ENCODE data around the gene CCT3.
"Not testable (repeated sequence)": the region's sequence is repeated elsewhere in the genome, so short reads cannot be mapped to it uniquely, and the experiment has no call there.

CCT3 gene

DNA sequence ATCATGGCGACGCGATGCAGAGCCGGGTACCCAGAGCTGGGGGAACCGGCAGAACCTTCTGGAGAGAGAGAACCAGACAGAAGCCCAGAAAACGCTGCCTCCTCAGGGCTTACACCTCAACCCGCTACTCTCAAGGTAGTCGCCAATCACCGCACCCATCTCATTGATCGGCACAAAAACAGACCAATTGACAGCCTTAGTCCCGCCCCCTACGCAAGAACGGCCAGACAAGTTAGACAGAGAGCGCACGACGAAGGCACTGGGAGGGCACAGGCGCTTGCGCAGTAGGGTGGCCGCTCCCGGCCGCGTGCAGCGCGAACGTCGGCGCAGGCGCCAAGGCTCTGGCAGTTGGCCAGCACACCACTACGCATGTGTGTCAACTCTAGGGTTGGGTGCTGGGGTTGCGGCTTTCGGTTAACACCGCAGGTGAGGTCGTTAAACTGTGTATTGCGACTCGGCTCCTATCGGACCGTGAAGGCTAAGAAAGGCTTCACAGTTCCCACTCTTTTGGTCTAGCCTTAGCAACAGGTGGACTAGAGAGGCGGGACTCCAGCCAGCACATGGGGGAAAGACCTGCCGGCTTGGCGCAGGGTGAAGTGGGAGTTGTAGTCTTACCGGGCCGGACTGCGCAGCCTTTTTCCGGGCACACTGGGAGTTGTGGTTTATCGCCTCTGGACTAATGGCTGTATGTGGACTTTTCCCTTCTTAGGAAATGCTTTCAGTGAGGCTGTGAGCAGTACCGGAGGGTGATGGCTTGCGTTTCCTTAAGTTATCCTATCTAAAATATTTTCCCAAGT is at the start of gene CCT3, which contains the start of gene TSACC:
Gene CCT3 (minus strand): TSS at position 113 of the 797 bp plus-strand sequence. CDS start 108 bp downstream, at position 5.
Gene TSACC (plus strand): TSS at position 347 of the 797 bp plus-strand sequence. CDS start 1,232 bp downstream, outside the sequence.
- peak; percentile 99 for DNase-seq

DNA sequence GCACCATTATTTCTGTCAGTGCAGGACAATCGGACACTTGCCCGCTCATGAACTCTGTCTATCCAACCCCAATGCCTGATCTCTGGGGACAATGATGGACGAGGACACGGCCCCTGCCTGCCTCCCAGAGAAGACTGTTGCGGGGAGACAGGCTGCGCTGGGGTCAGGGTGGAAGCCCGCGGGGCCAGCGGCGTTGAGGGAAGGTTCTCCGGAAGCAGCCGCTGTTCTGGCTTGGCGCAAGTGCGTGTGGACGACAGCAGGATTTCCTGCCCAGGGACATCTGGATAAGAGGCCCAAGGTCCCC is 49.7 kb upstream of the CCT3 start:
- no peak for DNase-seq

DNA sequence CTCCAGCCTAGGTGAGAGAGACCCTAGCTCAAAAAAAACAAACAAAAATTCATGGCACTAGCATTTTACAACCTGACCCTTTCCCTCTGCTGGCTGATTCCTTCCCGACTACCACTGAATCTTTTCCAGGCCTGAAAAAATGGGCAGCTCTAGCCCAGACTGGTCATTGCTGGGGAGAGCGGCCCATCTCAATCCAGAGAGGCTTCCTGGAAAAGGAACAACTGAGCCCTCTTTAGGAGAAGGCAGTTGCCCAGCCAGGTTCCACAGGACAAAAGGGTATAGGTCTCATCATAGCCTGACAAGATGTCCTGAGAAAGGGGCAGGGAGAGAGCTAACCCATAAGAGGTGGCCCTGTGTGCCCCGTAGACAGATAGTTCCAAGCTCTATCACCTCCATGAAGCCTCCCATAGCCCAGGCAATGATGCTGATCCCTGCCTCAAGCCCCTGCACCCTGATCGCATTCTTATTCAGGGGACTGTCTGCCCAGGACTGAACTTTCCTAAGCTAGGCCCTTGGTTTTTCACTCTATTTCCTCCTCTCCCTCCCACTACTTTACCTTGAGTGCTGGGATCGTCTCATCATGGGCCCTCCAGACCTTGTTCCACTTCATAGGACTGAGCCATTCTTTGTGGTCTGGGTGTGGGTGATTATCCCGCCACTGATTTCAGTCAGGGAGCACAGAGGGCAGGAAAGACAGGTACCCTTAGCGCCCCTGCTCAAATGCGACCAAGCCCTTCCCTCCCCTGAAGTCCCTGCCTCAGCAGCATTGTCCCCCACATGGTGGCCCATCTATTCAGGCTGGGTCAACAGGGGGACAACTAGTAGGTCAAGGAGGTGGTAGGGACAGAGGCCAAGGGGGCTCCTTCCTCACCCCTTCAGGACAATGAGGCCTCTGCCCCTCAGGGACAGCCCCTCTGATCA is 49.1 kb upstream of the CCT3 start:
- DNase-seq = no peak

DNA sequence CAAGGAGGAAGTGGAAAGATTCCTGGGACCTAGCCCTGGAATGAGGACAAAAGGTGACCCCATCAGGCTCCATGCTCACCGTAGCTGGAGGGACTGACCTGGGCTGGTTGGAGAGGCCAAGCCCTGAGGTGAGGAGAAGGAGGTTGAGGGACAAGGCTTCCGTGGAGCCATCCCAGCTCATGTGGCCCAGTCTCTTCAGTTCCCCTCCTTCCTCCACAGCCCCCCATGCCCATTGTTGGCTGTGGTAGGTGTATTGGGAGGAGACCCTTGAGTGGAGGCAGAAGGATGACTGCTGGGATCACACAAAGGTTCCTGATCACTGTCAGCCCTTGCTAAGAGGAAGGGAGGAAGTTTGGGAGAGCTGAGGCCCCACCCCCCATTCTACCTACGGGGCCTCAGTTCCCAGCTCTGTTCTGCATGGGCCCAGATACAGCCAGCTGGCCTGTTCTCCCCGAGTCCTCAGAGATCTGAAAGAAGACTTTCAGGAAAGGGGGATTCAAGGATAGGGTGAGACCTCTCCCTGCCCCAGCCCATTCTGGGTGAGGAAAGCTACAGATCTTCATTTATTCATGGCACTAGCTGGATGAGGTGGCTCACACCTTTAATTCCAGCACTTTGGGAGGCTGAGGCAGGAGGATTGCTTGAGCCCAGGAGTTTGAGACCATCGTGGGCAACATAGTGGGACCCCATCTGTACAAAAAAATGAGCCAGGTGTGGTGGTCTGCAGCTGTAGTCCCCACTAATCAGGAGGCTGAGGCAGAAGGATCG is 48.2 kb upstream of the CCT3 start:
- DNase-seq = no peak

DNA sequence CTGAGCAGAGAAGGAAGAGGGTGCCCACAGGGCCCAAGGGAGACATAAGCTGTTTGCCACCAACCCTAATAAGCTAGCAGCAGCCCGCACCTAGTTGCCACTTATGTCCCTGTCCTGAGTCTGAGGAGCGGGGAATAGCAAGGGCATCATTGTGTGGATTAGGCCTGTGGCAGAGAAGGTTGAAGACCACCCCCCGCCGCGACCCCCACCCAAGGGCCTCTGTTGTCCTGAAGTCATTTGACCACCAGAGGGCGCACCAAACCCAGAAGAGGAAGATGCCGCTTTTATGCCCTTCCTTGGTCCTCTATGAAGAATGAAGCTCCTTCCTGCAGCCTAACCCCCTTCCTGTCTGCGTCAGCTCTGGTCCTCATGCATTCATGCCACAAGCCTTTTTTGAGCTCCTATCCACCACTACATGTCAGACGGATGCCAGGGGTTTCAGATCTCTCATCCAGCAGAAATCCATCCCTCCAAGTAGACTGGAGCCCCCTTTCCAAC is 47.5 kb upstream of the CCT3 start:
- DNase-seq = peak; percentile 14

DNA sequence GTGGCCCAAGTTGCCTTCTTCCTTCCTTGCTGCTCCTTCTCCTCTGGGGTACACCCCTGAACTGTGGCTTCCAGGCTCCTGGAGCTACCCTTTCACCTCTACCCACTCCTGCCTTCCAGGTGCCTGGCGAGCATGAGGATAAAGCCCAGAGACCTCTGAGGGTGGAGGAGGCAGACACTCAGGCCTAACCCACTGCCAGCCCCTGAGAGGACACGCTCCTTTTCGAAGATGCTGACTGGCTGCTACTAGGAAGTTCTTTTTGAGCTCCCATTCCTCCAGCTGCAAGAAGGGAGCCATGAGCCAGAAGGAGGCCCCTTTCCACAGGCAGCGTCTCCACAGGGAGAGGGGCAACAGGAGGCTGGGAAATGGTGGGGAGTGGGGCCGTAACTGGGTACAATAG is 46.6 kb upstream of the CCT3 start:
- no peak for DNase-seq

DNA sequence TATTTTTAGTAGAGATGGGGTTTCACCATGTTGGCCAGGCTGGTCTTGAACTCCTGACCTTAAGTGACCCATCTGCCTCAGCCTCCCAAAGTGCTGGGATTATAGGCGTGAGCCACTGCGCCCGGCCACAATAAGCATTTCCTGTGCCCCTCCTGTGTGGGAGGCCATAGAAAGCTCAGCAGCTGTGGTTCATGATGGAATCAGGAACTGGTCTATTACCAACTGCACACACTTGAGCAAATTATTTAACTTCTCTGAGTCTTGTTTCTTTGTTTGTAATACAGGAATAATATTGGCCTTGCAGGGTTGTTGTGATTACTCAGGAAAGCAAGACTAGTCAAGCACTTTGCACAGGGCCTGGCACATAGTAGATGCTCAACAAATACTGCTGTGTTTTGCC is 45.9 kb upstream of the CCT3 start:
- no peak for DNase-seq

DNA sequence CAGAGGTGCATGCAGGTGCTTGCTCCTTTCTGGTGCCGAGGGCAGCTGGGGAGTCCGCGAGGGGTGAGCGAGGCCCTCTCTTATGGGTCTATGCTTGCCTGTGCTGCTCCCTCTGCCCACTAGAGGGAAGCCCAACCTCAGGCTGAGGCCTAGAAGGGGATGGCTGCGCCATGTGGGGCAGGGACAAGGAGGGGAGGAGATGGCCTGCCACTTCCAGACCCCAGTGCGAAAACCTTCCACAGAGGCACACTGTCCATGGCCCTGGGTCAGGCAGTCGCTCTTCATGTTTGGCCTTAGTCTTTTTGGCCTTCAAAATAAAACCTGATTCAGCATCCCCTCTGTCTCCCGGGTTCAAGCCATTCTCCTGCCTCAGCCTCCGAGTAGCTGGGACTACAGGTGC is 44.9 kb upstream of the CCT3 start:
- peak; percentile 7 for DNase-seq

DNA sequence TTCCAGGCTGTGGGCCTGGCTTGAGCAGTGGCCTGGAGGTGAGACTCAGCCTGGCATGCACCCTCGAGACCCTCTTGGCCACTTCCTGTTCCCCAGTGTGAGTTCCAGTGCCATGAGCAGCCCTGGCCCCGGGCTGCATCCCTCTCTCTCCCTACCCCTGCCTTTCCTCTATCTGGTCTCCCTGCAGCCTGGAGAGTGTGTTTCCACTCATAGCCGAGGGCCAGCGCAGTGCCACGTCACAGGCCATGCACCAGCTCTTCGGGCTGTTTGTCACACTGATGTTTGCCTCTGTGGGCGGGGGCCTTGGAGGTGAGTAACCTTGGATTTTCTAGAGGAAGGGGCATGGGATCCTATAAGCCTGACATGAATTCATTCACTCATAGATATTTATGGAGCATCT is 44.5 kb upstream of the CCT3 start:
- no peak for DNase-seq

DNA sequence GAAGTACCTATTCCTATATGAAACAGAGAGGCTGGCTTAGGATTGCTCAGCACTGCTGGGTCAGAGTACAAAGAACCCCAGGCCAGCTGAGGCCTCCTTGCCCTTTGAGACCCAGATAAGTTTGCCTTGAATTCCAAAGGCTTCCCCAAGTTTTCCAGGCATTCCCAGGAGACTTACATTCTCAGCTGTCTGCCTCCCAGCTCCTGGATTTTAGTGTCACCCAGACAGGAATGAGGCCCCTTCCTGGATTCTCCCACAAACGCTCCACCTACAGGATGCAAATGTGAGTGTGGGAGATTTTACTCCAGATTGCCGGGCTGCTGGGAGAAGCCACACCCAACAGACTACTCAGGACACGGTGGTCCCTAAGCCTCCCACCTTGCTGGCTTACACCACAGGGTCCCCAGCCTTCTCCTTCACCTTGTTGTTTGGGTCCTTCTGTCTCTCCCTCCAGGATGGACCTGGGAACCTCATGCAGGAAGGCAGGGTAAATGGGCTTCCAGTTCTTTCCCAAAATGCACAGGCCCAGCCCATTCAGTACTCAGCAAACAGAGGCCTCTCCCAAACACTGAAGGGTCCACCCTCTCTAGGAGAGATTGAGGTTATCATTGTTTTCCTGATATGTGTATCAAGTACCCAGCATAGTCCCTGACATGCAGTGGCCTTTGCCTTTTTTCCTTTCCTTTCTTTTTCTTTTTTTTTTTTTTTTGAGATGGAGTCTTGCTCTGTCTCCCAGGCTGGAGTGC is 41.5 kb upstream of the CCT3 start:
- DNase-seq = no peak

DNA sequence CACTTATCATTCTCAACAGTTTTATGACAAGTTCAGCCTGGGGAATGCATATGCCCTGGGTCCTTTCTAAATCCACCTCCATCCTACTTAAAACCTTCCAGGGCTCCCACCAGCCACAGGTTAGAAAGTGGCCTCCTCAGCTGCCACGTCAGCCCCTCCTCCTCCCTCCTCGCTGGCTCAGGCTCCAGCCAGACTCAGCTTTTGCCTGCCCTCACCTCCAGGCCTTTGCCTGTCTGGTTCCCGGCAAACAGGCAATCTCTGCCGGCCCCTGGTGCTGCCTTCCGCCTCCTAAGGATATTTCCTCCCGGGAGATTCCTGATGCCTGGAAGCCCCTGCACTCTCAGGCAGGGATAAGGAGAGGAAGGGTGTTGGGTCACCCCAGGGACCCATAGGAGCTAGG is 40.5 kb upstream of the CCT3 start:
- no peak for DNase-seq

DNA sequence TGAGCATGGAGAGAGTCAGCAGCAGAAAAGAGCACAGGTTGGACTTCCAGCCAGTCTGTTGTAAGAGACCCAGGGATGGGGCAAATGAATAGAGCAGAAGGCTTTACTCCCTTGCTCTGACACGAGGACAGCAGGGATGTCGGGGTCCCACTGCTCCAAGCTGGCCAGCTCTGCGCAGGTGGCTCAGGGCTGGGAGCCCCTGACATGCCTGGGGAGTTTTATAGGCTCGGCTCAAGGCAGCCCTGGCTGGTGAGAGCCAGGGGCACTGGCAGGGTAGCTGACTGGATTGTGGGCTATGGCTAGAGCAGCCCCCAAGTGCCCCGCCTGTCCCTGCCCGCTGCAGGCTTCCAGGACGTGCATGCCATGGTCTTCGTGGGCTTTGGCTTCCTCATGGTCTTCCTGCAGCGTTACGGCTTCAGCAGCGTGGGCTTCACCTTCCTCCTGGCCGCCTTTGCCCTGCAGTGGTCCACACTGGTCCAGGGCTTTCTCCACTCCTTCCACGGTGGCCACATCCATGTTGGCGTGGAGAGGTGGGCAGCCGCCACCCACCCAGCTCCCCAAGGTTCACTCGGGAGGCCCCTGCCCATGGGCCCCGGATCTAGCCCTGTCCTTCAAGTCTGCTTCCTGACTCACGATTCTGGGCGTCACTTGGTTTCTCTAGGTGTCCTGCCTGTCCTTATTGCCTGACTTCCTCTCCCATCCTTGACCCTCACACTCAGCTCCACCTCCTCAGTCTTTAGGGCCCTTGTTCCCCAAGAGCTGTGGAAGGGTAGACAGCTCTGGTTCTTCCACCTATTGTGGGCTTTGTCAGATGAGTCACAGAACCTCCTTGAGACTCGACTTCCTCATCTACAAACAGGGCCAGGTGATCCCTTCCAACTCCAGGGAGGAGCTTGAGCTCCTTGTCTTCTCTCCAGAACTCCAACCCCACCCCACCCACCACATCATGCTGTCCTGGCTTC is 39.1 kb upstream of the CCT3 start:
- DNase-seq = no peak

DNA sequence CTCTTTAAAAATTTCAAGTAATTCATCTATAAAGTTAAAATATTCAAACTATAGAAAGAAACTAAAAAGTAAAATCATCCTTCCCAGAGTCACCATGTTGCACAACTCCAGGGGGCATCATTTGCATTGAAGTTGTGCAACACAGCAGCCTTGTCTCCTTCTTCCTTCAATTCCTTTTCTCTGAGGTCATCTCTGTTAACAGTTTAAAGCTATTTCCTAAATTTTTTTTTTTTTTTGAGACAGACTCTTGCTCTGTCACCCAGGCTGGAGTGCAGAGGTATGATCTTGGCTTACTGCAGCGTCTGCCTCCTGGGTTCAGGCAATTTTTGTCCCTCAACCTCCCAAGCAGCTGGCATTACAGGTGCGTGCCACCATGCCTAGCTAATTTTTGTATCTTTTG is 38.1 kb upstream of the CCT3 start:
- DNase-seq = no peak

DNA sequence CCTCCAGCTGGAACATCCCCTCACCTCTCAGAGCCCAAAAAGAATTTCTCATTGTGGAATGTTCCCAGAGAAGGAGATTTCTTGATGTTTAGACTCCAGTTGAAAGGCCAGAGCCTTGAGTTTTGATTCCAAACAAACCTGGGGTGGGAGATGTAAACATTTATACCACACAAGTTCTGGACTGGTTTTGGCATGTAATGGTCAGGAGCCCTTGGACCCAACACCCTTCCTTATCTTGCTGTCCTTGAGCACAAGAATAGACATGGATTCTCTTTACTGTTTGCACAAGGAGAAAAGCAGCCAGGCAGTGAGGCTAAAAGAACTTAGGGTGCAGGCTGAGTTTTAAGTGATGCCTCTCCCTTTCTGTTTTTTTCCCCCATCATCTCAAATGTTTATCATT is 35.5 kb upstream of the CCT3 start:
- no peak for DNase-seq

DNA sequence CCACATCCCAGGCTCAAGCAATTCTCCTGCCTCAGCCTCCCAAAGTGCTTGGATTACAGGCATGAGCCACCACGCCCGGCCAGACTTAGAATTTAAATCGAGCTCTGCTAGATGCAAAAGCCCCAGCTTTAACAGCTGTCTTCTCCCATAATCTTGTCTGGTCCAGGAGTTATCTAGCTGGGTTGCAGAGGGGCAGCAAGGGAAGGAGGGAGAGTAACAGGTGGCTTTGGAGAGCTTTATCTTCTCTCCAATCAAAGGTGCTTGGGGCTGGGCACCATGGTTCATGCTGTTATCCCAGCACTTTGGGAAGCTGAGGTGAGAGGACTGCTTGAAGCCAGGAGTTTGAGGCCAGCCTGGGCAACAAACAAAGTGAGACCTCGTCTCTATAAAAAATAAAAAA is 34.8 kb upstream of the CCT3 start:
- no peak for DNase-seq

DNA sequence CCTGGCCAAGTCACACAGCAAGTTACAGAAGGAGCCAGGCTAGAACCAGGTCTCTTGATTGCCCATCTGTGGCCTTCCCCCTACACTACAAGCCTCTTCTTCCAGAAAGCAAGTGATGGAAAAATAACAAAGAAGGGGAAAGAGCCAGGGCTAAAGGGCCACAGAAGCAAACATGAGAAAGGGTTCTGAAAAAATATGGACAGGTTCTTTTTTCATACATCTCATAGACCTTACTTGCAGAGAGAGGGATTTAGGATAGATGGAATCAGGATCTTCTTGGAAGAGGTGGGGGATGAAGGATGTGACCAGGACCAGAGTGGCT is 34.1 kb upstream of the CCT3 start:
- no peak for DNase-seq

DNA sequence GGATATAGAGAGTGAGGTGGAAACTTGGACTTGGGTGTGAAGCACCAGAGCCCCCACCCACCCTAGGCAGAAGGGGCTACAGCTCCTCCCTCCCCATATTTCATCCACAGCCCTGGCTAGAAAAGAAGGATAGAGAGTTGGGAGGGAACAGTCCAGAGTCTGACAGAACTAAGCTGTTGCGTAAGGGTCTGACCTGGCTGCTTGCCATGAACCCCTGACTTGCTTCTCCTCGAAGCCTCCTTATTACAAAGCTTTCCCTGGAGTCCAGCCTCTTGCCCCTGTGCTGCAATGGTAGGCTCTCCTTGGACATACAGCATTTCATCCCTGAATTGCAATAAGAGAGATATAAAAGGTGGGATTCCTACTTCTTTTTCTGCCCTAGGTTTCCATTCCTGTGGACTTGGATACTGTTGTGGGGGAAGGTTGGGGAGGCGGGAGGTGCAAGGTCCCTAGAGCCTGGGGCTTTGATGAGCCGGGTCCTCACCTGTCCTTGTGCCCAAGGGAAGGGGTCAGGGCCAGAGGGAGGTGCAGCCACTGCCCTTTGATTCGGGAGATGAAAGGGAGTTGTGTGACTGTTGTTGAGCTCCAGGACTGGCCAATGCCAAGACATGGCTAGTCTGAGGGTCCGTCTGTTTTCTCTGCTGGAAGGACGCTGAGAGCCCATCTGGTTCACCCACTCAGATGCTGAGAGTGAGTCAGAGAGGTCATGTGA is 33.6 kb upstream of the CCT3 start:
- no peak for DNase-seq

DNA sequence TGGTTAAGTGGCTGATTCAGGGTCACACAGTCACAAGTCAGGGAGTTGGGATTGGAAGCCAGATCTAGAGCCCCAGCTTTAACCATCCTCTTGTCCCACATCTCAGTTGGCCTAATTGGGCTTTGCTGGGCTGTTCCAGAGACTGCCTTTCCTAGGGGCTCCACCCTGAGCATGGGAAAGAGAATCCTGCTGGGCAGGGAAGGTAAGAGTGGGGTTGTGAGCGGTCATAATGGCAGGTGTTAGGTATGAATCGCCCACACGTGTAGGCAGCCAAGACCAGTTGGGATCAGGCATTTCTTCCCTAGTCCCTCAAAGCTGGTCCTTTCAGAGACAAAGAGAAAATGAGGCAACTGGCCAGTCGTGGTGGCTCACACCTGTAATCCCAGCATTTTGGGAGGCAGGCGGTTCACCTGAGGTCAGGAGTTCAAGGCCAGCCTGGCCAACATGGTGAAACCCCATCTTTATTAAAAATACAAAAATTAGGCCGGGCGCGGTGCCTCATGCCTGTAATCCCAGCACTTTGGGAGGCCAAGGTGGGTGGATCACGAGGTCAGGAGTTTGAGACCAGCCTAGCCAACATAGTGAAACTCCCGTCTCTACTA is 31.7 kb upstream of the CCT3 start:
- DNase-seq = not testable (repeated sequence)

DNA sequence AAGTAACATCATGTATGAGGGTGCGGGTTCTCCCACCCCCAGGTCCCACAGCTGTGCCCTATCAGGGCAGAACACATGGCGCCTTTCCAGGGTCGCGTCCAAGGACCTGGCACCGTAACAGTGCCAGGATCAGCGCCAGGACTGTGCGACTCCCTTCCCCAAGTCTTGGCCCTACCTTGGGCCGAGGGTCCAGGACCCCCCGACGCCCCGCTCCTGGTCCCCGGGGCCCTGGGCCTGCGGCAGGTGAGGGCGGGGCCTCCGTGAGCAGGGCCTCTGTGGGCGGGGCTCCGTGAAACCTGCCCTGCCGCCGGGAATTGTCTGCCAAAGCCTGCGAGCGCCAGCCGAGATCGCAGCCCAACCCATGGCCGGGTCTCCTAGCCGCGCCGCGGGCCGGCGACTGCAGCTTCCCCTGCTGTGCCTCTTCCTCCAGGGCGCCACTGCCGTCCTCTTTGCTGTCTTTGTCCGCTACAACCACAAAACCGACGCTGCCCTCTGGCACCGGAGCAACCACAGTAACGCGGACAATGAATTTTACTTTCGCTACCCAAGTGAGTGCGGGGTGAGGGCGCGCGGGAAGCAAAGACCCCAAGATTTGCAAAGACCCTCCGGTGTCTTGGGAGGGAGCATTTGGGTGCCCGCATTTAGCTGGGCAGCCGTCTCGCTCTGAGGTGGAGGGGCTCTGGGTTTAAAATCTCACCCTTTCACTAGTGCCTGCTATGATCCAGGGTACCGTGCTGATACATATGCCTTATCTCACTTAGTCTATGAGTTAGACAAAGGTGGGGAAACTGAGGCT is 31.0 kb upstream of the CCT3 start, which contains the start of gene RHBG:
Gene RHBG (plus strand): TSS at position 323 of the 796 bp plus-strand sequence. CDS start 39 bp downstream, at position 362.
- DNase-seq = peak; percentile 29

Data from kidney glomerular epithelial cell (primary cell).